GM21528 (cell line): Measurements from ENCODE around the gene SFTPD.
"Not testable (repeated sequence)": the region's sequence is repeated elsewhere in the genome, so short reads cannot be mapped to it uniquely, and the experiment has no call there.

Experiments
- ATAC-seq: cut with Tn5 transposase; IDR thresholded peaks from one replicate; pipeline ENCODE4 v1.9.1; 2021; ENCODE audit warnings: mild to moderate bottlenecking, moderate library complexity; ENCODE audit not compliant: unreplicated experiment, low FRiP score

SFTPD gene

GRCh38 chr10:79948976-79949722 is at the start of gene SFTPD:
Gene SFTPD (minus strand): TSS chr10:79949105. CDS start chr10:79946659, 2,446 bp downstream.
- no peak for ATAC-seq

- no peak for ATAC-seq
These were observed 47.2 kb upstream of the SFTPD start for GRCh38 chr10:79995979-79996634.

GRCh38 chr10:79994556-79994955 is 45.7 kb upstream of the SFTPD start:
- ATAC-seq, result no peak

GRCh38 chr10:79988199-79988598 is 39.3 kb upstream of the SFTPD start:
- not testable (repeated sequence) for ATAC-seq

GRCh38 chr10:79986661-79987060 is 37.8 kb upstream of the SFTPD start:
- ATAC-seq, result not testable (repeated sequence)

- ATAC-seq, result no peak
These were observed 36.7 kb upstream of the SFTPD start for GRCh38 chr10:79985481-79986072.

- peak; percentile 73 for ATAC-seq
These were observed 35.9 kb upstream of the SFTPD start for GRCh38 chr10:79984851-79985250.

- no peak for ATAC-seq
These were observed 34.5 kb upstream of the SFTPD start for GRCh38 chr10:79983286-79983909.

GRCh38 chr10:79982861-79983260 is 34.0 kb upstream of the SFTPD start:
- no peak for ATAC-seq

- no peak for ATAC-seq
These were observed 33.5 kb upstream of the SFTPD start for GRCh38 chr10:79982362-79982800.

GRCh38 chr10:79981450-79982361 is 32.8 kb upstream of the SFTPD start:
- no peak for ATAC-seq

- no peak for ATAC-seq
These were observed 31.8 kb upstream of the SFTPD start for GRCh38 chr10:79980711-79981110.

- no peak for ATAC-seq
These were observed 31.2 kb upstream of the SFTPD start for GRCh38 chr10:79979976-79980687.

GRCh38 chr10:79979310-79979975 is 30.5 kb upstream of the SFTPD start:
- ATAC-seq, result no peak

GRCh38 chr10:79976999-79977398 is 28.1 kb upstream of the SFTPD start:
- ATAC-seq, result no peak

- no peak for ATAC-seq
These were observed 21.2 kb upstream of the SFTPD start for GRCh38 chr10:79970062-79970461.

- no peak for ATAC-seq
These were observed 999 bp downstream of the SFTPD start for GRCh38 chr10:79947787-79948424.

GRCh38 chr10:79947083-79947415 is 1.9 kb downstream of the SFTPD start:
- no peak for ATAC-seq
